Measurements from ENCODE around the gene TAF9B.
"Not testable (repeated sequence)": the region's sequence is repeated elsewhere in the genome, so short reads cannot be mapped to it uniquely, and the experiment has no call there.

TAF9B gene

GRCh38 chrX:78139160-78140123, at the start of gene TAF9B:
Gene TAF9B (minus strand): TSS chrX:78139650. CDS start chrX:78139611, 39 bp downstream.
- peak; percentile 77 for DNase-seq

- DNase-seq = no peak
Observed at GRCh38 chrX:78182881-78183280, 43.4 kb upstream of the TAF9B start.

GRCh38 chrX:78181307-78181706, 41.9 kb upstream of the TAF9B start:
- DNase-seq = no peak

GRCh38 chrX:78168065-78168464, 28.6 kb upstream of the TAF9B start:
- DNase-seq = no peak

GRCh38 chrX:78165425-78165824, 26.0 kb upstream of the TAF9B start:
- no peak for DNase-seq

GRCh38 chrX:78163175-78163574, 23.7 kb upstream of the TAF9B start:
- not testable (repeated sequence) for DNase-seq

GRCh38 chrX:78160711-78161110, 21.3 kb upstream of the TAF9B start:
- not testable (repeated sequence) for DNase-seq

GRCh38 chrX:78157846-78158245, 18.4 kb upstream of the TAF9B start:
- DNase-seq = not testable (repeated sequence)

GRCh38 chrX:78157373-78157772, 17.9 kb upstream of the TAF9B start:
- not testable (repeated sequence) for DNase-seq

GRCh38 chrX:78147002-78147540, 7.6 kb upstream of the TAF9B start:
- DNase-seq = not testable (repeated sequence)

- DNase-seq = no peak
Observed at GRCh38 chrX:78140206-78140605, 756 bp upstream of the TAF9B start.

GRCh38 chrX:78133238-78133960, 6.1 kb downstream of the TAF9B start:
- DNase-seq = no peak

- DNase-seq = no peak
Observed at GRCh38 chrX:78131117-78131516, 8.3 kb downstream of the TAF9B start.

GRCh38 chrX:78130396-78130795, 9.1 kb downstream of the TAF9B start:
- no peak for DNase-seq

- DNase-seq = no peak
Observed at GRCh38 chrX:78129714-78130113, 9.7 kb downstream of the TAF9B start.

GRCh38 chrX:78125781-78126180, 13.7 kb downstream of the TAF9B start:
- DNase-seq = not testable (repeated sequence)

- no peak for DNase-seq
Observed at GRCh38 chrX:78125148-78125547, 14.3 kb downstream of the TAF9B start.

GRCh38 chrX:78124307-78124706, 15.1 kb downstream of the TAF9B start:
- no peak for DNase-seq

GRCh38 chrX:78123190-78123589, 16.3 kb downstream of the TAF9B start:
- no peak for DNase-seq

- DNase-seq = no peak
Observed at GRCh38 chrX:78119521-78120227, 19.8 kb downstream of the TAF9B start.

GRCh38 chrX:78118628-78119027, 20.8 kb downstream of the TAF9B start:
- DNase-seq = no peak

GRCh38 chrX:78116766-78117165, 22.7 kb downstream of the TAF9B start:
- DNase-seq = no peak

- DNase-seq = no peak
Observed at GRCh38 chrX:78116365-78116764, 23.1 kb downstream of the TAF9B start.
